H1 (cell line): ENCODE data around the gene GLIPR2. TPM values are rescaled to one million over a fixed set of nuclear protein-coding genes. Genes with fewer than 3 reads are reported as not detected.

ENCODE experiments used
- CTCF ChIA-PET: fragments of 300-600 bp; sonication (Branson Sonifier 250); formaldehyde crosslinking; loops from one replicate; lab custom pipeline; 2021; ENCODE audit not compliant: partially characterized antibody; lab: Charles Lee
- POLR2A ChIA-PET: fragments of 300-600 bp; sonication (Branson Sonifier 250); formaldehyde crosslinking; loops from one replicate; lab custom pipeline; 2021; ENCODE audit warnings: inconsistent platforms; ENCODE audit not compliant: partially characterized antibody; lab: Charles Lee
- DNase-seq, 2 experiments: peaks; one replicate each; pipeline versions ENCODE4 v3.0.0 to v3.0.0-alpha.2; 2010 to 2022; ENCODE audit warnings: low spot score in 2 of 2, low read depth in 1 of 2, mixed read lengths in 1 of 2
- FAIRE-seq: peaks from 2 replicates; lab custom pipeline; 2011; peaks lifted over from hg19 to GRCh38; lab: Jason Lieb, UNC
- H2AFZ ChIP-seq: 2 replicates; pipeline ENCODE4 v1.8.1; 2012; ENCODE audit warnings: low read length, inconsistent platforms
- H2AK5ac ChIP-seq: 2 replicates; pipeline ENCODE4 v1.6.1; 2013; ENCODE audit warnings: low read depth, low read length
- H2BK120ac ChIP-seq: replicated peaks from 2 replicates; pipeline ENCODE3; 2013; ENCODE audit warnings: low read depth, low read length, inconsistent platforms
- H2BK12ac ChIP-seq: 2 replicates; pipeline ENCODE4 v1.6.1; 2013; ENCODE audit warnings: low read depth, low read length
- H2BK15ac ChIP-seq: 2 replicates; pipeline ENCODE4 v1.6.1; 2013; ENCODE audit warnings: low read length
- H2BK20ac ChIP-seq: 2 replicates; pipeline ENCODE4 v1.6.1; 2013; ENCODE audit warnings: low read length
- H2BK5ac ChIP-seq: 2 replicates; pipeline ENCODE4 v1.6.1; 2013; ENCODE audit warnings: low read depth, low read length
- H3K14ac ChIP-seq: 2 replicates; pipeline ENCODE4 v1.6.1; 2013; ENCODE audit warnings: inconsistent platforms; ENCODE audit not compliant: insufficient read length
- H3K18ac ChIP-seq: 2 replicates; pipeline ENCODE4 v1.6.1; 2013; ENCODE audit warnings: low read length; ENCODE audit errors: extremely low read depth
- H3K23ac ChIP-seq: 2 replicates; pipeline ENCODE4 v1.6.1; 2013; ENCODE audit warnings: inconsistent platforms; ENCODE audit not compliant: insufficient read length
- H3K23me2 ChIP-seq: 2 replicates; pipeline ENCODE4 v1.6.1; 2013; ENCODE audit warnings: low read depth, low read length
- H3K27ac ChIP-seq: 2 replicates; pipeline ENCODE4 v1.6.1; 2011; ENCODE audit warnings: low read depth, low read length, inconsistent platforms
- H3K27me3 ChIP-seq, 4 experiments: replicated peaks in 1 of 4; 1 replicate in 1 of 4; 2 replicates in 3 of 4; pipeline versions ENCODE4 v1.6.1 to v1.8.1; 2011 to 2013; ENCODE audit warnings: low read length in 3 of 4, mild to moderate bottlenecking in 3 of 4, inconsistent platforms in 2 of 4, mixed read lengths in 2 of 4, moderate library complexity in 1 of 4; ENCODE audit not compliant: control insufficient read depth in 3 of 4, insufficient read depth in 3 of 4; ENCODE audit errors: extremely low read depth in 1 of 4
- H3K36me3 ChIP-seq, 4 experiments: 2 replicates each; pipeline versions ENCODE4 v1.6.1 to v1.8.1; 2011 to 2013; ENCODE audit warnings: mild to moderate bottlenecking in 4 of 4, low read length in 3 of 4, moderate library complexity in 2 of 4, control low read depth in 1 of 4, inconsistent platforms in 1 of 4; ENCODE audit not compliant: insufficient read depth in 4 of 4, control insufficient read depth in 2 of 4
- H3K4ac ChIP-seq: replicated peaks from 2 replicates; pipeline ENCODE3; 2013; ENCODE audit warnings: low read length, low read depth, mixed read lengths, inconsistent platforms; ENCODE audit not compliant: insufficient read length
- H3K4me1 ChIP-seq, 4 experiments: replicated peaks in 1 of 4; 1 replicate in 1 of 4; 2 replicates in 3 of 4; pipeline versions ENCODE4 v1.6.1 to v1.8.1; 2011 to 2013; ENCODE audit warnings: low read length in 3 of 4, inconsistent platforms in 2 of 4, mixed read lengths in 1 of 4; ENCODE audit not compliant: insufficient read depth in 4 of 4, control insufficient read depth in 3 of 4
- H3K4me2 ChIP-seq, 2 experiments: 2 replicates each; pipeline versions ENCODE4 v1.6.1 to v1.8.1; 2011 to 2013; ENCODE audit warnings: low read depth in 2 of 2, low read length in 2 of 2, control low read depth in 1 of 2, inconsistent platforms in 1 of 2, mild to moderate bottlenecking in 1 of 2; ENCODE audit not compliant: insufficient read depth in 1 of 2
- H3K4me3 ChIP-seq, 4 experiments: fragments of 200-600, 300-600 bp in 1 of 4; sonication (generic), shearing (Covaris generic), sonication (Bioruptor Twin) in 1 of 4; 2 replicates each; pipeline versions ENCODE4 v1.5.1 to v1.8.1; 2011 to 2016; ENCODE audit warnings: low read length in 4 of 4, low read depth in 3 of 4, control low read depth in 2 of 4, inconsistent platforms in 2 of 4, mild to moderate bottlenecking in 2 of 4, mixed read lengths in 1 of 4, moderate library complexity in 1 of 4; ENCODE audit not compliant: insufficient read depth in 2 of 4; ENCODE audit errors: extremely low read depth in 1 of 4
- H3K56ac ChIP-seq: replicated peaks from 2 replicates; pipeline ENCODE3; 2013; ENCODE audit warnings: low read depth, mild to moderate bottlenecking, mixed read lengths, low read length, inconsistent platforms; ENCODE audit not compliant: insufficient read length
- H3K79me1 ChIP-seq: 2 replicates; pipeline ENCODE4 v1.6.1; 2013; ENCODE audit warnings: low read depth, low read length, control low read depth
- H3K79me2 ChIP-seq, 2 experiments: 2 replicates each; pipeline versions ENCODE4 v1.6.1 to v1.8.1; 2012 to 2013; ENCODE audit warnings: low read length in 2 of 2, mild to moderate bottlenecking in 2 of 2, inconsistent platforms in 1 of 2; ENCODE audit not compliant: insufficient read depth in 2 of 2, control insufficient read depth in 1 of 2
- H3K9ac ChIP-seq, 4 experiments: replicated peaks in 1 of 4; 1 replicate in 1 of 4; 2 replicates in 3 of 4; pipeline versions ENCODE4 v1.6.1 to v1.8.1; 2011 to 2013; ENCODE audit warnings: low read depth in 3 of 4, low read length in 3 of 4, control low read depth in 2 of 4, mild to moderate bottlenecking in 2 of 4, moderate library complexity in 2 of 4, inconsistent platforms in 1 of 4; ENCODE audit errors: extremely low read depth in 1 of 4
- H3K9me3 ChIP-seq, 2 experiments: 2 replicates each; pipeline versions ENCODE4 v1.6.1 to v1.8.1; 2012 to 2013; ENCODE audit warnings: mild to moderate bottlenecking in 2 of 2, moderate library complexity in 2 of 2, control low read depth in 1 of 2, inconsistent platforms in 1 of 2, low read depth in 1 of 2, low read length in 1 of 2, mixed read lengths in 1 of 2; ENCODE audit not compliant: insufficient read depth in 2 of 2
- H4K20me1 ChIP-seq, 2 experiments: replicated peaks in 1 of 2; 2 replicates each; pipeline versions ENCODE3 to v1.8.1; 2011 to 2013; ENCODE audit warnings: inconsistent platforms in 2 of 2, low read length in 2 of 2, mild to moderate bottlenecking in 1 of 2; ENCODE audit not compliant: insufficient read depth in 2 of 2, control insufficient read depth in 1 of 2
- H4K5ac ChIP-seq: 2 replicates; pipeline ENCODE4 v1.6.1; 2013; ENCODE audit warnings: low read length, low read depth, mixed read lengths, inconsistent platforms; ENCODE audit not compliant: insufficient read length
- H4K8ac ChIP-seq: 2 replicates; pipeline ENCODE4 v1.8.0; 2013; ENCODE audit warnings: mild to moderate bottlenecking, moderate library complexity, low read length, inconsistent platforms; ENCODE audit not compliant: insufficient read depth; ENCODE audit errors: extremely low read depth
- H4K91ac ChIP-seq: replicated peaks from 2 replicates; pipeline ENCODE3; 2013; ENCODE audit warnings: low read length, mixed read lengths, inconsistent platforms; ENCODE audit not compliant: insufficient read length
- YY1 ChIP-seq: IDR thresholded peaks from 2 replicates; pipeline ENCODE4 v1.6.1; 2011; ENCODE audit warnings: low read depth, mild to moderate bottlenecking, low read length
- WGBS, 2 experiments: shearing (Covaris generic) in 1 of 2; methylation state at CpG; one replicate each; pipeline versions ENCODE4 v1.1.6 to v1.1.7; 2013 to 2015; ENCODE audit warnings: low lambda C conversion rate in 2 of 2, mixed read lengths in 2 of 2, inconsistent platforms in 1 of 2, low coverage in 1 of 2, missing lambda C conversion rate in 1 of 2; ENCODE audit not compliant: insufficient replicate concordance in 2 of 2, insufficient coverage in 1 of 2, insufficient read length in 1 of 2; ENCODE audit errors: extremely low coverage in 1 of 2, missing lambda C conversion rate in 1 of 2; 5-methylcytosine and 5-hydroxymethylcytosine counted together
- polyA plus RNA-seq, 7 experiments: library from polyadenylated mRNA; depleted of rRNA in 3 of 7; stranded (reverse) in 5 of 7; unstranded in 2 of 7; fragments of >200 nt in 5 of 7; fragments of 200-250 nt in 2 of 7; gene quantifications; 1 replicate in 5 of 7; 2 replicates in 1 of 7; 4 replicates in 1 of 7; pipeline versions ENCODE4 v1.2.1 to v1.2.3, GENCODE V29; 2011 to 2013; ENCODE audit warnings: missing spikeins in 2 of 7, mixed read lengths in 2 of 7
- total RNA-seq: library from RNA; stranded (reverse); fragmentation: NEBNext Ultra II Directional; extraction: Animal tissue kit (Norgen Biotek cat#: 25700); gene quantifications from 2 replicates; pipeline ENCODE4 v1.2.1, GENCODE V29; 2021
- TF ChIP-seq, protein P1 (sequence below): IDR thresholded peaks from 2 replicates; pipeline ENCODE4 v1.6.1; 2011; ENCODE audit warnings: low read length, improper control_type of control experiment

Gene GLIPR2
- total and polyA plus RNA-seq, 2 of the 8 experiments (the other 6 are each of a cell fraction or from before 2014, with no cell fraction given) = 7.9 to 12.0 TPM

DNA sequence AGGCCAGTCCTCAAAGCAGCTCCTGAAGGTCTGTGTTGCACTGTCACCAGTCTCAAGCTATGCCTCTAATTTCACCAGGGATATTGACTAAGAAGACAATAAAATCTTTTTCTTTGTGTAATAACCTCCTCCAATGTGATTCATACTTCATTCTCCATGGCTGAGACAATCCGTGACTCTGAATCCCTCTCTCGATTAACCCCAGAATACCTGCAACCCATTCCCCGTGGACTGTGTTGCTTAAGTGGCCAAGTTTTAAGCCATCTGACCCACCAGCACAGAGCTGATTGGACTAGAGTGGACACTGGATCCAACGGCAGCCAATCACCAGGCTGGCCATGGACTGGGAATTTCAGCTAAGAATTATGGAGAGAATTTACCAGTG lies 27.2 kb downstream of the GLIPR2 start:
- Histone ChIP-seq H2BK15ac (peak overlapping the region; percentile 89; the same call in 1 of the 2 replicates), H3K27me3 (no peaks in the 10 kb centered on the region), H4K20me1 (no peaks in the 10 kb centered on the region), H3K4me3 (peak overlapping the region in 1 of 4 experiments; percentile 37; a peak in 1 of 8 replicates), H3K4ac (no peak overlapping the region), H2BK20ac (peak overlapping the region; percentile 97), H3K23ac (no peak overlapping the region), H2BK120ac (peak overlapping the region; percentile 17), H3K27ac (peak overlapping the region; percentile 74; the same call in 1 of the 2 replicates), H3K23me2 (peaks cover 2% of the 10 kb centered on the region; the same call in 1 of the 2 replicates), H2AFZ (no peak overlapping the region), H2AK5ac (no peak overlapping the region), H3K36me3 (no peaks in the 10 kb centered on the region), H3K4me1 (peaks cover 11 to 25% (median 17%) of the 10 kb centered on the region in 4 experiments), H2BK12ac (peak overlapping the region; percentile 99), H3K9me3 (no peaks in the 10 kb centered on the region), H3K79me2 (no peaks in the 10 kb centered on the region), H3K18ac (peak overlapping the region; percentile 96), H4K5ac (no peak overlapping the region), H4K91ac (peak overlapping the region; percentile 63), H4K8ac (no peak overlapping the region), H3K79me1 (no peaks in the 10 kb centered on the region), H2BK5ac (peak overlapping the region; percentile 93), H3K4me2 (peak overlapping the region; percentile 60 to 62), H3K56ac (no peak overlapping the region), H3K14ac (no peak overlapping the region), H3K9ac (peak overlapping the region in 1 of 4 experiments; percentile 27; a peak in 2 of 7 replicates)
- no peak for FAIRE-seq
- CTCF ChIA-PET = interaction anchor here (0.7 to 10.2 kb wide), 18 partner anchors 8 to 209 kb away, joined by 3 to 153 read pairs (median 5); partner anchors contain the start of genes CLTA and GLIPR2
- WGBS, 2 experiments = 87% methylated on average over 4 of the region's 4 CpGs; no CpG with 5 or more reads in 1 of the 2 experiments
- TF ChIP-seq YY1 = no peak
- TF ChIP-seq, protein P1, sequence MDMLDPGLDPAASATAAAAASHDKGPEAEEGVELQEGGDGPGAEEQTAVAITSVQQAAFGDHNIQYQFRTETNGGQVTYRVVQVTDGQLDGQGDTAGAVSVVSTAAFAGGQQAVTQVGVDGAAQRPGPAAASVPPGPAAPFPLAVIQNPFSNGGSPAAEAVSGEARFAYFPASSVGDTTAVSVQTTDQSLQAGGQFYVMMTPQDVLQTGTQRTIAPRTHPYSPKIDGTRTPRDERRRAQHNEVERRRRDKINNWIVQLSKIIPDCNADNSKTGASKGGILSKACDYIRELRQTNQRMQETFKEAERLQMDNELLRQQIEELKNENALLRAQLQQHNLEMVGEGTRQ = 0 out of 2 replicates have a peak, but pooled peaks have one; percentile 22
- no peak for DNase-seq
- POLR2A ChIA-PET = interaction anchor here (0.7 to 4.4 kb wide), 15 partner anchors 14 to 128 kb away, joined by 3 to 25 read pairs (median 5); partner anchors contain the start of genes CLTA, GLIPR2 and RECK
